K562 treated with DMSO at 1 percent for 24 hours (cell line): Measurements from ENCODE around the gene NSDHL. TPM values are rescaled to one million over a fixed set of nuclear protein-coding genes. Genes with fewer than 3 reads are reported as not detected.

Experiments
- total RNA-seq: library from RNA; unstranded; fragments of 300-600 nt; gene quantifications from 2 replicates; pipeline ENCODE4 v1.2.3, GENCODE V29; 2022; ENCODE audit warnings: low read depth; ENCODE audit not compliant: insufficient read depth

Gene NSDHL
- 27.2 and 27.8 TPM in 2 replicates for total RNA-seq

GRCh38 chrX:152830312-152831305, at the start of gene NSDHL, which contains the start of gene CETN2:
NSDHL (plus strand) TSS chrX:152831063; CDS start chrX:152846325, 15,262 bp downstream.
CETN2 (minus strand) TSS chrX:152830757; CDS start chrX:152830710, 47 bp downstream.

GRCh38 chrX:152897222-152898131, 66.6 kb downstream of the NSDHL start, which contains the start of gene ZNF185:
ZNF185 (plus strand) TSS chrX:152898067; CDS start chrX:152914490, 16,423 bp downstream.

Other genes starting within 250 kb of the NSDHL start
- gene GABRQ, start 193.2 kb upstream of the NSDHL start, total RNA-seq, result 0.52 and 0.60 TPM in 2 replicates
- gene MAGEA3, start 132.3 kb upstream of the NSDHL start, total RNA-seq, result 167 TPM in 2 replicates
- gene CSAG2, start 121.8 kb upstream of the NSDHL start, total RNA-seq, result not detected in 2 replicates
- gene MAGEA2B, start 116.4 kb upstream of the NSDHL start, total RNA-seq, result 26.0 and 39.7 TPM in 2 replicates
- gene CSAG1, start 97.3 kb upstream of the NSDHL start, total RNA-seq, result 92.8 and 117 TPM in 2 replicates
- 82.4 and 82.5 TPM in 2 replicates for gene MAGEA12, start 97.3 kb upstream of the NSDHL start, total RNA-seq
- gene MAGEA2, start 77.2 kb upstream of the NSDHL start, total RNA-seq, result 27.2 and 31.0 TPM in 2 replicates
- gene CSAG3, start 71.8 kb upstream of the NSDHL start, total RNA-seq, result 23.9 and 25.9 TPM in 2 replicates
- 84.8 and 92.6 TPM in 2 replicates for gene MAGEA6, start 61.4 kb upstream of the NSDHL start, total RNA-seq
- gene CETN2, start 306 bp upstream of the NSDHL start, total RNA-seq, result 12.9 and 16.6 TPM in 2 replicates
- 0.12 and 0.32 TPM in 2 replicates for gene ZNF185, start 67.0 kb downstream of the NSDHL start, total RNA-seq
- not detected in 2 replicates for gene PNMA5, start 163.1 kb downstream of the NSDHL start, total RNA-seq
- 0.66 and 1.2 TPM in 2 replicates for gene PNMA3, start 225.4 kb downstream of the NSDHL start, total RNA-seq
- 13.3 and 16.1 TPM in 2 replicates for gene PNMA6A, start 241.4 kb downstream of the NSDHL start, total RNA-seq